ENCODE measurements around the gene FOXR1. TPM values are rescaled to one million over a fixed set of nuclear protein-coding genes. Genes with fewer than 3 reads are reported as not detected.
"Not testable (repeated sequence)": the region's sequence is repeated elsewhere in the genome, so short reads cannot be mapped to it uniquely, and the experiment has no call there.

The FOXR1 gene
- total RNA-seq, 1 donor = not detected

- DNase-seq (ENCODE audit: low read depth in 2 of 3, low spot score in 2 of 3) = peak in 2 of 3 donors; percentile 47 to 59
Measured at GRCh38 chr11:118939953-118940598, 31.5 kb upstream of the FOXR1 start.

DNA sequence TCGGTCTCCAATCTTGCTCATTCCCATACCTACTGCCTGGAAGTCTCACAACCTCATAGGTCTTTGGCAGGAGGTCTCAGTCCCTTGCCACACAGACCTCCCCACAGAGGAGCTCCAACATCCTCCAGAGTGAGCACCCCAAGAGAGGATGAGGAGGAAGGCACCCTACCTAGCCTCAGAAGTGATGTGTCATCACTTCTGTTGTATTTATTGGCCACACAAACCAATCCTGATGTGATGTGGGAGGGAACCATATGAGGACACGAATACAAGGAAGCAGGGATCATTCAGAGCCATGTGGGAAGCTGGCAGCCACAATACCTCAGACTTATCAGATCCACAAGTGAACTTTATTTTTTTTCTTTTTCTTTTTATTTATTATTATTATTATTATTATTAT lies 24.5 kb upstream of the FOXR1 start:
- no peak for DNase-seq (ENCODE audit: low read depth in 2 of 3, low spot score in 2 of 3)

DNA sequence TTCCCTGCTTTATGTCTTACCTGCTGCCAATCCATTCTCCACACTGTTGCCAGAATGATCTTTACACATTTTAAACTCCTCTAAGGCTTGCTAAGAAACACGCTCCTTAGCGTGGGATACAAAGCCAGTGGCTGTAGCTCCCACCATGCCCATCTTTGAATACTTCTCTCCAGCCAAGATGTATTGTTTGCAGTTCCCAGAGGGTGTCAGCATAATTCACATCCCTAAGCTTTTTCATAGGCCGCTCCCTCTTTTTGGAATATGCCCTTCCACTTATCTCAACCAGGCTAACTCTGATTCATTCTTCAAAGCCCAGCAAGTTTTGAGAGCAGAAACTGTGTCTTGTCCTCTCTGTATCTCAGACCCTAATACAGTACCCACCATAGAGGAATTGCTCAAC lies 23.6 kb upstream of the FOXR1 start:
- DNase-seq (ENCODE audit: low read depth in 2 of 3, low spot score in 2 of 3) = no peak

- no peak for DNase-seq (ENCODE audit: low read depth in 2 of 3, low spot score in 2 of 3)
Measured at GRCh38 chr11:118953265-118953664, 18.3 kb upstream of the FOXR1 start.

GRCh38 chr11:118953976-118954375 lies 17.6 kb upstream of the FOXR1 start:
- not testable (repeated sequence) for DNase-seq (ENCODE audit: low read depth in 2 of 3, low spot score in 2 of 3)

DNA sequence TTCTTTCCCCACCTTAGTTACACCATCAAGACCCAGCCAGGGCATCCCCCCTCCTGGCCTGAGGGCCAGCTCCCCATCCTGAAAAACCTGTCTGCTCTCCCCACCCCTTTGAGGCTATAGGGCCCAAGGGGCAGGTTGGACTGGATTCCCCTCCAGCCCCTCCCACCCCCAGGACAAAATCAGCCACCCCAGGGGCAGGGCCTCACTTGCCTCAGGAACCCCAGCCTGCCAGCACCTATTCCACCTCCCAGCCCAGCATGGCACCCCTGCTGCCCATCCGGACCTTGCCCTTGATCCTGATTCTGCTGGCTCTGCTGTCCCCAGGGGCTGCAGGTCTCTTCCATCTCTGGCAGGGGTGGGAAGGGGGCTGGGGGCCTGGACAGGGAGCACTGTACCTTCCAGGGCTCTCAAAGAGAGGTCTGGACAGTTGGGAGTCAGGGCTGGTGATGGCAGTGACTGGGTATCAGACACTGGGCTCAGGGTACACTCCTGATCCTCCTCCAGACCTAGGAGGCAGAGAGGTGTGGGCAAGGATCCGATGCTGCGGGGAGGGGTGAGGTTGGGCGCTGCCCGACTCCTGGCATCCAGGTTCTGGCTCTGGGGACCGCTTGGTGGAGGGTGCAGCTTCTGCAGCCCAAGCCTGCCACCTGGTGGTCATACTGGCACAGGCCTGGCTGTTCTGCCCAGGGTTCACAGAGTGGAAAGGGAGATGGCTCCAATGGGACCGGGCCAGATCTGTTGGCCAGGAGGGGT lies 15.3 kb upstream of the FOXR1 start, which contains the start of gene UPK2:
UPK2 (plus strand) TSS at position 205 of the 753 bp plus-strand sequence; CDS start at position 258, 53 bp downstream.
- peak; percentile 78 to 85 (median 78) for DNase-seq (ENCODE audit: low read depth in 2 of 3, low spot score in 2 of 3)

DNA sequence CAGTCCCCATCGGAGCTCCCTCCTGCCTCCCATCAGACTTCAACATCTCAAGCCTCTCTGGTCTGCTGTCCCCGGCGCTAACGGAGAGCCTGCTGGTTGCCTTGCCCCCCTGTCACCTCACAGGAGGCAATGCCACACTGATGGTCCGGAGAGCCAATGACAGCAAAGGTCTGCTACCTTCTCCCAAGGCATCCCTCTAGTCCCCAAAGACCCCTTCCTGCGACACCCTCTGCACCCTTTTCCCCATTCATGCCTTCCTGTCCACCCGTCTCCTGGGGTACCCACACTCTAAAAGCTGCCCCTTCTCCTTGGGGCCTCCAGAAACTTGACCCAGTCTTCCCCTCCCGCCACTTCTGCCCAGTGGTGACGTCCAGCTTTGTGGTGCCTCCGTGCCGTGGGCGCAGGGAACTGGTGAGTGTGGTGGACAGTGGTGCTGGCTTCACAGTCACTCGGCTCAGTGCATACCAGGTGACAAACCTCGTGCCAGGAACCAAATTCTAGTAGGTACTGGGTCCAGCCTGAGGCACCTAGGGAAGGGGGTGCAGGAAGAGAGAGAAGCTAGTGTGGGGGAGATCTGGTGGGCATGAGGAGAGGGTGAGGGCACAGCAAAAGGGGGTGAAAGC lies 14.6 kb upstream of the FOXR1 start:
- no peak for DNase-seq (ENCODE audit: low read depth in 2 of 3, low spot score in 2 of 3)

- no peak for DNase-seq (ENCODE audit: low read depth in 2 of 3, low spot score in 2 of 3)
Measured at GRCh38 chr11:118957549-118957948, 14.0 kb upstream of the FOXR1 start.

GRCh38 chr11:118957968-118958367 lies 13.6 kb upstream of the FOXR1 start:
- DNase-seq (ENCODE audit: low read depth in 2 of 3, low spot score in 2 of 3) = no peak

GRCh38 chr11:118958577-118958976 lies 13.0 kb upstream of the FOXR1 start:
- DNase-seq (ENCODE audit: low read depth in 2 of 3, low spot score in 2 of 3) = no peak

- DNase-seq (ENCODE audit: low read depth in 2 of 3, low spot score in 2 of 3) = no peak
Measured at GRCh38 chr11:118961189-118961588, 10.4 kb upstream of the FOXR1 start.

GRCh38 chr11:118961591-118961990 lies 10.0 kb upstream of the FOXR1 start:
- no peak for DNase-seq (ENCODE audit: low read depth in 2 of 3, low spot score in 2 of 3)

GRCh38 chr11:118969508-118969907 lies 2.1 kb upstream of the FOXR1 start:
- DNase-seq (ENCODE audit: low read depth in 2 of 3, low spot score in 2 of 3) = not testable (repeated sequence)

GRCh38 chr11:118973985-118974384 lies 2.4 kb downstream of the FOXR1 start:
- DNase-seq (ENCODE audit: low read depth in 2 of 3, low spot score in 2 of 3) = no peak

DNA sequence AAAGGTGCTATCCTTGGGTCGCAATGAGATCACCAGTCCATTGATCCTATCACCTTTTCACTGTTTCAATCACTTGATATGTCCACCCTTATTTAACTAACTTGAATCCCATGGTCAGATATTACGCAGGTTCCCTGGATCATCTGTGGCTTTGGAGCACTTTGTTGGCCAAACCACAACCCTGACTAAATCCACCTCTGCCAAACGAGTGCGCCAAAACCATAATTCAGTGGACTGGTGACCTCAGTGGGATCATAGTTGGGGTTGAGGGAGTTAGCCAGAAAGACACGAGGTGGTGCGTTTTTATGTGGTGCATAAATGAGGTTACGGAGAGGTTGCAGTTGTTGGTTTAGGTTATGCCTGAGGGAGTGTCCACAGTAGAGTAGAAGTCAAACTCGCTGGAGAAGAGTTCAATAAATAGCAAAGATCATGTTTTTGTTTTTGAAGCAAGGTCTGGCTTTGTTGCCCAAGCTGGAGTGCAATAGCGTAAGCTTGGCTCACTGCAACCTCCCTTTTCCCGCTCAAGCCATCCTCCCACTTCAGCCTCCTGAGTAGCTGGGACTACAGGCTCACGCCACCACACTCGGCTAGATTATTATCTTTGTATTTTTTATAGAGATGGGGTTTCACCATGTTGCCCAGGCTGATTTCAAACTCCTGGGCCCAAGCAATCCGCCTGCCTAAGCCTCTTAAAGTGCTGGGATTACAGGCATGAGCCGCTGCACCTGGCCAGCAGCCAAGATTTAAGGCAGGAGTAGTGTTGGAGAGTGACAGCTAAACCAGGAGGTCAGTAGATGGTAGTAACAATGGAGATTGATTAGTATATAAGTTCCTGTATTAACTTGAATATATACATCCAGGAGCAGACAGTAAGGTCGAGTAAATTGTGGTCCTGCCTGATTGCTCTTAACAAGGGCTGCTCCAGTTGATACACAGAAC lies 4.5 kb downstream of the FOXR1 start:
- no peak for DNase-seq (ENCODE audit: low read depth in 2 of 3, low spot score in 2 of 3)

DNA sequence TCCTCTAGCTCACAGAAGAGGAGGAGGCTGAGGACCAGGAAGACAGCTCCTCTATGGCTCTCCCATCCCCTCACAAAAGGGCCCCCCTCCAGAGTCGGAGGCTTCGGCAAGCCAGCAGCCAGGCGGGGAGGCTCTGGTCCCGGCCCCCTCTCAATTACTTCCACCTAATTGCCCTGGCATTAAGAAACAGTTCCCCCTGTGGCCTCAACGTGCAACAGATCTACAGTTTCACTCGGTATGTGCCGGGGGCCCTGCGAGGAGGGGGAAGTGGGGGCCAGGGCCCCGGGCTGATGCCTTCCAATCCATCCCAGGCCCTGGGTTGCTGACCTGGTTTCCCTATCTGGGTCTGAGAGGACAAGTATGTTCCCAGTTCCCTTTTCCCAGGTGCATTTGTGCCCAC lies 7.9 kb downstream of the FOXR1 start:
- DNase-seq (ENCODE audit: low read depth in 2 of 3, low spot score in 2 of 3) = peak in 2 of 3 donors; percentile 36 to 60

DNA sequence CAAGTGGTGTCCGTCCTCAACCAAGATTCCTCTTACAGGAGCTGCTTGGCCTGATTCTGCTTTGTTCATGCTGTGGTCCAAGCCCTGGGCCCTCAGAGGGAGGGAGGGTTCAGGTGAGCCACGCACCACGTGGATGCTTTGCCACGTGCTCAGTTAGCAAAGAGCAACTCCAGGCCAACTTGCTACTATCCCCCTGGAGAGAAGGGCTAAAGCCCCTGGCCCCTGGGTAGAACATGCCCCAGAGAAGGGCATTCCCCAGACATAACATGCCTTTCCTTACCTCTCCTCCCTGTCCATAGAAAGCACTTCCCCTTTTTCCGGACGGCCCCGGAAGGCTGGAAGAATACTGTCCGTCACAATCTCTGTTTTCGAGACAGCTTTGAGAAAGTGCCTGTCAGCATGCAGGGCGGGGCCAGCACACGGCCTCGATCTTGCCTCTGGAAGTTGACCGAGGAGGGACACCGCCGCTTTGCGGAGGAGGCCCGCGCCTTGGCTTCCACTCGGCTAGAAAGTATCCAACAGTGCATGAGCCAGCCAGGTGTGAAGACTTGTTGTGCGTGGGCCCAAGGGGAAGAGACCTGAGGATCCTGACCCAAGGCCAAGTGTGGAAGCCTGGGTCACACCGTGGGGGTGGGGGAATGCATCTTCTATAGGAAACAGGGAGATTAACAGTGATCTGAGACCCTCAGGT lies 8.8 kb downstream of the FOXR1 start:
- no peak for DNase-seq (ENCODE audit: low read depth in 2 of 3, low spot score in 2 of 3)

DNA sequence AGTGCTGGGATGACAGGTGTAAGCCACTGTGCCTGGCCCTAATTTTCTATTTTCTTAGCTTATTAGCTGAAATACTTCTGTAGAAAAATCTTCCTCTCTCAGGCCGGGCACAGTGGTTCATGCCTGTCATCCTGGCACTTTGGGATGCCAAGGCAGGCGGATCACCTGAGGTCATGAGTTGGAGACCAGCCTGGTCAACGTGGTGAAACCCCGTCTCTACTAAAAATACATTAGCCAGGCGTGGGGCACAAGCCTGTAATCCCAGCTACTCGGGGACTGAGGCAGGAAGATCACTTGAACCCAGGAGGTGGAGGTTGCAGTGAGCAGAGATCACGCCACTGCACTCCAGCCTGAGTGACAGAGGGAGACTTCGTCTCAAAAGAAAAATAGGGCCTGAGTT lies 12.8 kb downstream of the FOXR1 start:
- DNase-seq (ENCODE audit: low read depth in 2 of 3, low spot score in 2 of 3) = not testable (repeated sequence)

- DNase-seq (ENCODE audit: low read depth in 2 of 3, low spot score in 2 of 3) = no peak
Measured at GRCh38 chr11:118984825-118985224, 13.3 kb downstream of the FOXR1 start.

DNA sequence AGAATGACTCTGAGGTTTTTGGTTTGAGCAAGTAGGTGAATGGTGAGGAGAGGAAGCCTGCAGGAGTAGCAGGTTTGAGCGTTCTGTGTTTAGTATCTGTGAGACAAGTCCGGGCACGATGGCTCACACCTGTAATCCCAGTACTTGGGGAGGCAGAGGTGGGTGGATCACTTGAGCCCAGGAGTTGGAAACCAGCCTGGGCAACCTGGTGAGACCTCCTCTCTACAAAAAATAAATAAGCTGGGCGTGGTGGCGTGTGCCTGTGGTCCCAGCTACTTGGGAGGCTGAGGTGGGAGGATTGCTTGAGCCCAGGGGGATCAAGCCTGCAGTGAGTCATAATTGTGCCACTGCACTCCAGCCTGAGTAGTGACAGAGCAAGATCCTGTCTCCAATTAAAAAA lies 16.7 kb downstream of the FOXR1 start:
- no peak for DNase-seq (ENCODE audit: low read depth in 2 of 3, low spot score in 2 of 3)
